HuH-7 (cell line): ENCODE measurements around the gene EXOSC7.
"Not testable (repeated sequence)": the region's sequence is repeated elsewhere in the genome, so short reads cannot be mapped to it uniquely, and the experiment has no call there.

ENCODE experiments used
- DNase-seq: peaks from one replicate; pipeline ENCODE4 v3.0.0; 2011; ENCODE audit warnings: low spot score

Gene EXOSC7

GRCh38 chr3:44962621-44963393 is 13.2 kb upstream of the EXOSC7 start:
- no peak for DNase-seq

- no peak for DNase-seq
Measured at GRCh38 chr3:44963571-44964325, 12.3 kb upstream of the EXOSC7 start.

- DNase-seq = no peak
Measured at GRCh38 chr3:44965165-44965564, 10.9 kb upstream of the EXOSC7 start.

- no peak for DNase-seq
Measured at GRCh38 chr3:44966795-44967278, 9.2 kb upstream of the EXOSC7 start.

GRCh38 chr3:44968447-44968858 is 7.6 kb upstream of the EXOSC7 start:
- DNase-seq = no peak

GRCh38 chr3:44969154-44969827 is 6.8 kb upstream of the EXOSC7 start:
- no peak for DNase-seq

GRCh38 chr3:44969828-44970179 is 6.2 kb upstream of the EXOSC7 start:
- DNase-seq = no peak

GRCh38 chr3:44970926-44971490 is 5.0 kb upstream of the EXOSC7 start:
- no peak for DNase-seq

GRCh38 chr3:44974416-44974815 is 1.6 kb upstream of the EXOSC7 start:
- DNase-seq = no peak

GRCh38 chr3:44981220-44981619 is 5.2 kb downstream of the EXOSC7 start:
- DNase-seq = no peak

- no peak for DNase-seq
Measured at GRCh38 chr3:44981751-44982150, 5.7 kb downstream of the EXOSC7 start.

- DNase-seq = no peak
Measured at GRCh38 chr3:44982817-44983216, 6.8 kb downstream of the EXOSC7 start.

- DNase-seq = no peak
Measured at GRCh38 chr3:44983484-44983941, 7.5 kb downstream of the EXOSC7 start.

- no peak for DNase-seq
Measured at GRCh38 chr3:44984335-44984734, 8.3 kb downstream of the EXOSC7 start.

- DNase-seq = not testable (repeated sequence)
Measured at GRCh38 chr3:44986330-44986729, 10.3 kb downstream of the EXOSC7 start.

GRCh38 chr3:44987332-44987731 is 11.3 kb downstream of the EXOSC7 start:
- no peak for DNase-seq

GRCh38 chr3:44988073-44988472 is 12.0 kb downstream of the EXOSC7 start:
- peak; percentile 46 for DNase-seq

- no peak for DNase-seq
Measured at GRCh38 chr3:44989141-44989540, 13.1 kb downstream of the EXOSC7 start.

- DNase-seq = no peak
Measured at GRCh38 chr3:44989636-44990373, 13.8 kb downstream of the EXOSC7 start.

GRCh38 chr3:44991326-44991725 is 15.3 kb downstream of the EXOSC7 start:
- DNase-seq = no peak
